GM18867 (cell line): ENCODE data around the gene TRABD2B.

Experiments
- ATAC-seq: cut with Tn5 transposase; IDR thresholded peaks from one replicate; pipeline ENCODE4 v1.9.1; 2021; ENCODE audit warnings: mild to moderate bottlenecking, moderate library complexity; ENCODE audit not compliant: unreplicated experiment

Gene TRABD2B

GRCh38 chr1:47997289-47998200 lies at the start of gene TRABD2B:
TRABD2B (minus strand) TSS chr1:47997385.
- peak; percentile 88 for ATAC-seq

GRCh38 chr1:48044311-48044710 lies 47.1 kb upstream of the TRABD2B start:
- no peak for ATAC-seq

- ATAC-seq: no peak
Measured at GRCh38 chr1:48043622-48044021, 46.4 kb upstream of the TRABD2B start.

- ATAC-seq: no peak
Measured at GRCh38 chr1:48040154-48040553, 43.0 kb upstream of the TRABD2B start.

GRCh38 chr1:48039088-48040054 lies 42.2 kb upstream of the TRABD2B start:
- ATAC-seq: peak; percentile 57

GRCh38 chr1:48038270-48038767 lies 41.1 kb upstream of the TRABD2B start:
- ATAC-seq: no peak

GRCh38 chr1:48036710-48037355 lies 39.6 kb upstream of the TRABD2B start:
- ATAC-seq: no peak

- no peak for ATAC-seq
Measured at GRCh38 chr1:48035371-48036141, 38.4 kb upstream of the TRABD2B start.

GRCh38 chr1:48033495-48034045 lies 36.4 kb upstream of the TRABD2B start:
- ATAC-seq: no peak

GRCh38 chr1:48031676-48032075 lies 34.5 kb upstream of the TRABD2B start:
- ATAC-seq: no peak

GRCh38 chr1:48030696-48031365 lies 33.6 kb upstream of the TRABD2B start:
- no peak for ATAC-seq

- no peak for ATAC-seq
Measured at GRCh38 chr1:48030211-48030610, 33.0 kb upstream of the TRABD2B start.

GRCh38 chr1:48028218-48029069 lies 31.3 kb upstream of the TRABD2B start:
- ATAC-seq: no peak

- ATAC-seq: no peak
Measured at GRCh38 chr1:48027533-48027835, 30.3 kb upstream of the TRABD2B start.

GRCh38 chr1:48026701-48027532 lies 29.7 kb upstream of the TRABD2B start:
- ATAC-seq: no peak

GRCh38 chr1:48026275-48026674 lies 29.1 kb upstream of the TRABD2B start:
- no peak for ATAC-seq

GRCh38 chr1:48025076-48025475 lies 27.9 kb upstream of the TRABD2B start:
- ATAC-seq: no peak

GRCh38 chr1:48023488-48023887 lies 26.3 kb upstream of the TRABD2B start:
- no peak for ATAC-seq
